Renal cortical epithelial cell (primary cell): Measurements from ENCODE around the gene FCRL3. TPM values are rescaled to one million over a fixed set of nuclear protein-coding genes. Genes with fewer than 3 reads are reported as not detected.

Experiments
- DNase-seq: peaks from one replicate; pipeline ENCODE4 v3.0.0-alpha.2; 2011; ENCODE audit warnings: low read depth
- total RNA-seq: library from RNA; depleted of rRNA; stranded (reverse); fragments of >200 nt; gene quantifications from 2 replicates; pipeline ENCODE4 v1.2.3, GENCODE V29; 2014

Gene FCRL3
- total RNA-seq, 1 donor from 2014 or later, result not detected

- peak; percentile 20 for DNase-seq
These were observed 17.7 kb downstream of the FCRL3 start for GRCh38 chr1:157682710-157683437.

- DNase-seq, result peak; percentile 34
These were observed 21.8 kb downstream of the FCRL3 start for GRCh38 chr1:157678721-157679120.

GRCh38 chr1:157673008-157673407, 27.6 kb downstream of the FCRL3 start:
- no peak for DNase-seq

GRCh38 chr1:157671895-157672294, 28.7 kb downstream of the FCRL3 start:
- DNase-seq, result peak; percentile 3

- no peak for DNase-seq
These were observed 40.9 kb downstream of the FCRL3 start for GRCh38 chr1:157659576-157660247.

- no peak for DNase-seq
These were observed 42.0 kb downstream of the FCRL3 start for GRCh38 chr1:157658571-157658970.

- no peak for DNase-seq
These were observed 47.1 kb downstream of the FCRL3 start for GRCh38 chr1:157653494-157653873.

GRCh38 chr1:157652859-157653493, 47.6 kb downstream of the FCRL3 start:
- no peak for DNase-seq

GRCh38 chr1:157648317-157648716, 52.3 kb downstream of the FCRL3 start:
- DNase-seq, result no peak

- DNase-seq, result no peak
These were observed 54.4 kb downstream of the FCRL3 start for GRCh38 chr1:157646144-157646543.

GRCh38 chr1:157641177-157641576, 59.4 kb downstream of the FCRL3 start:
- DNase-seq, result no peak

GRCh38 chr1:157639800-157640199, 60.8 kb downstream of the FCRL3 start:
- DNase-seq, result no peak

- DNase-seq, result no peak
These were observed 71.8 kb downstream of the FCRL3 start for GRCh38 chr1:157628773-157629172.

Other genes starting within 250 kb of the FCRL3 start
- not detected in 2 replicates for gene FCRL5, start 148.3 kb downstream of the FCRL3 start, total RNA-seq
- not detected in 2 replicates for gene FCRL4, start 102.7 kb downstream of the FCRL3 start, total RNA-seq
- gene FCRL2, start 76.4 kb upstream of the FCRL3 start, total RNA-seq, result not detected in 2 replicates
- gene FCRL1, start 119.4 kb upstream of the FCRL3 start, total RNA-seq, result not detected in 2 replicates
- not detected in 2 replicates for gene CD5L, start 141.0 kb upstream of the FCRL3 start, total RNA-seq